SU-DHL-6 (cell line): Measurements from ENCODE around the gene MDFIC.
A peak's percentile ranks its signal among the peaks of the same experiment; 100 is the strongest.

ENCODE experiments used
- H2AFZ ChIP-seq: fragments of 200-600 bp; sonication (generic); 2 replicates; pipeline ENCODE4 v1.6.1; 2014; ENCODE audit warnings: low read depth, mild to moderate bottlenecking, moderate library complexity, mixed read lengths, antibody characterized with exemption, low read length; ENCODE audit not compliant: severe bottlenecking
- H3F3A ChIP-seq: fragments of 200-600 bp; shearing (Covaris generic); 2 replicates; pipeline ENCODE4 v1.6.0; 2016; ENCODE audit warnings: antibody characterized with exemption, mild to moderate bottlenecking; ENCODE audit not compliant: insufficient read depth
- H3K27ac ChIP-seq: fragments of 200-600 bp; sonication (generic); 2 replicates; pipeline ENCODE4 v1.5.1; 2016; ENCODE audit warnings: low read depth, mild to moderate bottlenecking, low read length, moderate library complexity, mixed read lengths
- H3K27me3 ChIP-seq: fragments of 200-600 bp; sonication (generic), shearing (Covaris generic); 2 replicates; pipeline ENCODE4 v1.6.0; 2014; ENCODE audit warnings: mild to moderate bottlenecking, low read length
- H3K36me3 ChIP-seq: fragments of 200-600 bp; sonication (generic); 2 replicates; pipeline ENCODE4 v1.6.1; 2014; ENCODE audit warnings: mild to moderate bottlenecking, low read length, mixed read lengths
- H3K4me2 ChIP-seq: fragments of 300-600, 200-600 bp; shearing (Covaris generic), sonication (generic); 2 replicates; pipeline ENCODE4 v1.6.0; 2014; ENCODE audit warnings: low read length, low read depth, mild to moderate bottlenecking; ENCODE audit not compliant: poor library complexity, severe bottlenecking
- H3K4me3 ChIP-seq: fragments of 200-600 bp; sonication (generic); 2 replicates; pipeline ENCODE4 v1.5.1; 2014; ENCODE audit warnings: antibody characterized with exemption, low read length, mild to moderate bottlenecking, mixed read lengths; ENCODE audit not compliant: insufficient read depth, poor library complexity, severe bottlenecking
- H3K79me2 ChIP-seq: fragments of 200-600 bp; sonication (generic); 2 replicates; pipeline ENCODE4 v1.6.1; 2014; ENCODE audit warnings: mild to moderate bottlenecking, low read length, moderate library complexity; ENCODE audit not compliant: insufficient read depth
- H3K9ac ChIP-seq: fragments of 200-600 bp; sonication (generic); 2 replicates; pipeline ENCODE4 v1.7.0; 2014; ENCODE audit warnings: mild to moderate bottlenecking, low read length
- H3K9me2 ChIP-seq: fragments of 200-600 bp; sonication (generic); replicated peaks from 2 replicates; pipeline ENCODE4 v1.6.1; 2014; ENCODE audit warnings: low read length; ENCODE audit not compliant: insufficient read depth
- H3K9me3 ChIP-seq: fragments of 200-600 bp; sonication (generic); 2 replicates; pipeline ENCODE4 v1.6.1; 2014; ENCODE audit warnings: low read length, mixed read lengths; ENCODE audit not compliant: insufficient read depth
- H4K20me1 ChIP-seq: fragments of 200-600 bp; sonication (generic); 2 replicates; pipeline ENCODE4 v1.6.1; 2014; ENCODE audit warnings: low read depth, mild to moderate bottlenecking, antibody characterized with exemption, low read length, moderate library complexity, mixed read lengths
- EZH2phosphoT487 ChIP-seq: fragments of 200-600 bp; sonication (generic), shearing (Covaris generic); conservative IDR thresholded peaks from 2 replicates; pipeline ENCODE4 v1.6.1; 2018; ENCODE audit warnings: mild to moderate bottlenecking, antibody characterized with exemption, low read length, moderate library complexity, mixed read lengths
- TF ChIP-seq, protein P1 (sequence below): fragments of 200-600 bp; sonication (generic); IDR thresholded peaks from one replicate; pipeline ENCODE4 v1.5.1; 2017; ENCODE audit warnings: antibody characterized with exemption, mild to moderate bottlenecking, low read length, moderate library complexity; ENCODE audit not compliant: insufficient read depth, poor library complexity, severe bottlenecking

Gene MDFIC

GRCh38 chr7:114911411-114911810 is 10.5 kb upstream of the MDFIC start:
- no peak overlapping the region for H3K9ac ChIP-seq
- no peak overlapping the region for H3K4me2 ChIP-seq
- H3K79me2 ChIP-seq: no peaks in the 10 kb centered on the region
- H2AFZ ChIP-seq: no peak overlapping the region
- H4K20me1 ChIP-seq: no peaks in the 10 kb centered on the region
- H3K27ac ChIP-seq: no peak overlapping the region
- H3F3A ChIP-seq: no peaks in the 10 kb centered on the region
- H3K4me3 ChIP-seq: no peak overlapping the region
- no peak for TF ChIP-seq EZH2phosphoT487
- TF ChIP-seq, protein P1, sequence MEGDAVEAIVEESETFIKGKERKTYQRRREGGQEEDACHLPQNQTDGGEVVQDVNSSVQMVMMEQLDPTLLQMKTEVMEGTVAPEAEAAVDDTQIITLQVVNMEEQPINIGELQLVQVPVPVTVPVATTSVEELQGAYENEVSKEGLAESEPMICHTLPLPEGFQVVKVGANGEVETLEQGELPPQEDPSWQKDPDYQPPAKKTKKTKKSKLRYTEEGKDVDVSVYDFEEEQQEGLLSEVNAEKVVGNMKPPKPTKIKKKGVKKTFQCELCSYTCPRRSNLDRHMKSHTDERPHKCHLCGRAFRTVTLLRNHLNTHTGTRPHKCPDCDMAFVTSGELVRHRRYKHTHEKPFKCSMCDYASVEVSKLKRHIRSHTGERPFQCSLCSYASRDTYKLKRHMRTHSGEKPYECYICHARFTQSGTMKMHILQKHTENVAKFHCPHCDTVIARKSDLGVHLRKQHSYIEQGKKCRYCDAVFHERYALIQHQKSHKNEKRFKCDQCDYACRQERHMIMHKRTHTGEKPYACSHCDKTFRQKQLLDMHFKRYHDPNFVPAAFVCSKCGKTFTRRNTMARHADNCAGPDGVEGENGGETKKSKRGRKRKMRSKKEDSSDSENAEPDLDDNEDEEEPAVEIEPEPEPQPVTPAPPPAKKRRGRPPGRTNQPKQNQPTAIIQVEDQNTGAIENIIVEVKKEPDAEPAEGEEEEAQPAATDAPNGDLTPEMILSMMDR: no peak
- no peaks in the 10 kb centered on the region for H3K36me3 ChIP-seq
- H3K27me3 ChIP-seq: no peaks in the 10 kb centered on the region
- H3K9me3 ChIP-seq: no peaks in the 10 kb centered on the region
- H3K9me2 ChIP-seq: no peaks in the 10 kb centered on the region

GRCh38 chr7:114916261-114916892 is 5.5 kb upstream of the MDFIC start:
- TF ChIP-seq, protein P1: no peak
- no peak for TF ChIP-seq EZH2phosphoT487
- H3K9me2 ChIP-seq: no peaks in the 10 kb centered on the region
- H3K9ac ChIP-seq: no peak overlapping the region
- peak overlapping the region; percentile 48 for H3K27ac ChIP-seq
- no peaks in the 10 kb centered on the region for H4K20me1 ChIP-seq
- H2AFZ ChIP-seq: peak overlapping the region; percentile 68
- H3F3A ChIP-seq: no peaks in the 10 kb centered on the region
- no peaks in the 10 kb centered on the region for H3K36me3 ChIP-seq
- no peaks in the 10 kb centered on the region for H3K27me3 ChIP-seq
- no peak overlapping the region for H3K4me3 ChIP-seq
- H3K79me2 ChIP-seq: no peaks in the 10 kb centered on the region
- H3K9me3 ChIP-seq: no peaks in the 10 kb centered on the region
- peak overlapping the region; percentile 38 for H3K4me2 ChIP-seq

DNA sequence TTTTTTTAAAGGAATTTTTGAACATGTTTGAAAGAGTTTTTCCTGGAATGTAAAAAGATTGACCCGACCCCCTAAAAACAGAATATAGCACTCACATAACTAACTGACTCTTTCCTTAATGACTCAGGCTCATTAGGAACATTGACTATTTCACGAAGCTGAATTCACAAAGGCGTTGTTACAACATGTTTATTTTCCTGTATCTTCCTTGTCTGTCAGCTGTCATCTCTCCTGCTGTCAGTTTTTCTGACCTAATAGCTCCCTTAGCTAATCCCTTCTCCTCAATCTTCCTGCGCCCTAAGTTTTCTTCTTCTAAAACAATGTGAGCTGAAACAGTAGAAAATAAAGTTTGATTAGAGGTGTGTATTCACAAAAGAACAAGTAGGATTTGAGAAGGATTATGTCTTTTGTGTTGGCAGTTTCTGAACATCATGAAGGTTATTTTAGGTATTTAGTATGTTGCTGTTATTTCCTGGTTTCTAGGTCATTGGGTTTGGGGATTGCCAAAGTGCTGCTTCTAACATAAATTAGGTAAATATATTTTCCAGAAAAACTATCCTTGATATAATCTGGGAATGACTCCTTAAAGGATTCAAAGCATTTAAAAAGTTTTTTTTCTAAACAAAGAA is 4.6 kb upstream of the MDFIC start:
- H3K4me3 ChIP-seq: no peak overlapping the region
- TF ChIP-seq, protein P1: no peak
- TF ChIP-seq EZH2phosphoT487: no peak
- peak overlapping the region; percentile 38 for H3K4me2 ChIP-seq

More for the DNA sequence above, 4.6 kb upstream of the MDFIC start:
- peak overlapping the region; percentile 48 for H3K27ac ChIP-seq
- H3K36me3 ChIP-seq: no peaks in the 10 kb centered on the region
- H3K9me3 ChIP-seq: no peaks in the 10 kb centered on the region
- H3K9me2 ChIP-seq: no peaks in the 10 kb centered on the region
- no peaks in the 10 kb centered on the region for H3K27me3 ChIP-seq
- H4K20me1 ChIP-seq: no peaks in the 10 kb centered on the region
- H3K79me2 ChIP-seq: no peaks in the 10 kb centered on the region
- H3F3A ChIP-seq: no peaks in the 10 kb centered on the region
- peak overlapping the region; percentile 68 for H2AFZ ChIP-seq
- no peak overlapping the region; the same call in 1 of the 2 replicates for H3K9ac ChIP-seq
